Osteocyte (in vitro differentiated cells): ENCODE data around the gene SPACDR. TPM values are rescaled to one million over a fixed set of nuclear protein-coding genes. Genes with fewer than 3 reads are reported as not detected.

Source experiments
- DNase-seq: peaks from one replicate; pipeline ENCODE4 v3.0.0; 2021; ENCODE audit warnings: mixed read lengths; ENCODE audit not compliant: unreplicated experiment; ENCODE audit errors: extremely low spot score
- H3K27ac Mint-ChIP-seq: one replicate; pipeline ENCODE4 v1.8.0; 2021; ENCODE audit warnings: mild to moderate bottlenecking, mixed read lengths; ENCODE audit not compliant: unreplicated experiment
- H3K27me3 Mint-ChIP-seq: one replicate; pipeline ENCODE4 v1.8.0; 2021; ENCODE audit warnings: mixed read lengths; ENCODE audit not compliant: unreplicated experiment
- H3K36me3 Mint-ChIP-seq: one replicate; pipeline ENCODE4 v1.8.0; 2021; ENCODE audit warnings: mixed read lengths; ENCODE audit not compliant: unreplicated experiment
- H3K4me1 Mint-ChIP-seq: one replicate; pipeline ENCODE4 v1.8.0; 2021; ENCODE audit warnings: mixed read lengths; ENCODE audit not compliant: unreplicated experiment
- H3K4me3 Mint-ChIP-seq: one replicate; pipeline ENCODE4 v1.8.0; 2021; ENCODE audit warnings: mild to moderate bottlenecking, moderate library complexity, mixed read lengths; ENCODE audit not compliant: unreplicated experiment
- H3K9me3 Mint-ChIP-seq: one replicate; pipeline ENCODE4 v1.8.0; 2021; ENCODE audit warnings: mixed read lengths; ENCODE audit not compliant: unreplicated experiment
- total RNA-seq: library from RNA; stranded (reverse); gene quantifications from 2 replicates; pipeline ENCODE4 v1.2.1, GENCODE V29; 2021
- TF ChIP-seq, protein P1 (sequence below): fragments of 200-600 bp; sonication (generic); IDR thresholded peaks from 2 replicates; pipeline ENCODE4 v1.5.0; 2021; ENCODE audit warnings: antibody characterized with exemption, mild to moderate bottlenecking, moderate library complexity

The SPACDR gene
- total RNA-seq, 1 donor from 2014 or later = 0.46 TPM

DNA sequence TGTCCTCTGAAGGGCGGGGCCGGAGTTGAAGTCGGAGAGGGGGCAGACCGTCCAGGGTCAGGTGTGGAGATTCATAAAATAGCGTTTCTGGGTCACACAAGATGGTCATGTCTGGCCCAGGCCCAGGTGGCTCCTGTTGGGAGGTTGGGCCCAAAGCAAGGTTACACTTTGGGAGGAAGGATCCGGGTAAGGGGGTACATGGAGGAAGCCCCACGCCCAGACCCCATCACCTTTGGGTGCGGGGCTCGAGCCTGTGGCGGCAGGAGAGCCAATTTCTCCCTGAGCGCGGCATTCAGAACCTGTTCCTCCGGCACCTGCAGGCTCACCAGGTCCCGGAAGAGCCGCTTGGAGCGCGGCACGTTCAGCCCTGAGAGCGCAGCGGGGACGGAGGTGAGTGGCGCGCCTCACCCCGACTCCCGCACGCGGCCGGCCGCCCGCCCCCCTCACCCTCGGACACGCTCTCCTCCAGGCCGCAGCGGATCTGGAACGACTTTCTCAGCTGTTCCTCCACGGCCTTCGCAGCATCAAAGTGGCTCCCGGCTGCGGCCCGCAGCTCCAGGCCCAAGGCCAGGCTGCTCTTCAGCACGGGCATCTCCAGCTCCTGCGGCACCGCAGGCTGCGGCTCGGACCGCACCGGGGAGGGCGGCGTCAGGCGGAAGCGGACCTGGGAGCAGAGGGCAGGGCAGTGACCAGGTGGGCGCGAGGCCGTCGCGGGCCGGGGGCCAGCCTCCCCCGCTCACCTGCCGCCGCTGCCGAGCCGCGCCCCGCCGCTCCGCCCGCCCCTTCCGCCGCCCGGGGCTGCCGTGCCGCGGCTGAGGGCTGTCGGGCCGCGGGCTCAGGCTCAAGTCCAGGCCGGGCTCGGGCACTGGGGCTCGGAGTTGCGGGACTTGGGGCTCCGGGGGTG lies 28.4 kb downstream of the SPACDR start:
- Mint-ChIP-seq H3K4me1 (peaks cover 41% of the 10 kb centered on the region), H3K4me3 (peak overlapping the region; percentile 90), H3K27ac (peak overlapping the region; percentile 85), H3K36me3 (peaks cover 24% of the 10 kb centered on the region), H3K27me3 (no peaks in the 10 kb centered on the region), H3K9me3 (no peaks in the 10 kb centered on the region)
- TF ChIP-seq, protein P1, sequence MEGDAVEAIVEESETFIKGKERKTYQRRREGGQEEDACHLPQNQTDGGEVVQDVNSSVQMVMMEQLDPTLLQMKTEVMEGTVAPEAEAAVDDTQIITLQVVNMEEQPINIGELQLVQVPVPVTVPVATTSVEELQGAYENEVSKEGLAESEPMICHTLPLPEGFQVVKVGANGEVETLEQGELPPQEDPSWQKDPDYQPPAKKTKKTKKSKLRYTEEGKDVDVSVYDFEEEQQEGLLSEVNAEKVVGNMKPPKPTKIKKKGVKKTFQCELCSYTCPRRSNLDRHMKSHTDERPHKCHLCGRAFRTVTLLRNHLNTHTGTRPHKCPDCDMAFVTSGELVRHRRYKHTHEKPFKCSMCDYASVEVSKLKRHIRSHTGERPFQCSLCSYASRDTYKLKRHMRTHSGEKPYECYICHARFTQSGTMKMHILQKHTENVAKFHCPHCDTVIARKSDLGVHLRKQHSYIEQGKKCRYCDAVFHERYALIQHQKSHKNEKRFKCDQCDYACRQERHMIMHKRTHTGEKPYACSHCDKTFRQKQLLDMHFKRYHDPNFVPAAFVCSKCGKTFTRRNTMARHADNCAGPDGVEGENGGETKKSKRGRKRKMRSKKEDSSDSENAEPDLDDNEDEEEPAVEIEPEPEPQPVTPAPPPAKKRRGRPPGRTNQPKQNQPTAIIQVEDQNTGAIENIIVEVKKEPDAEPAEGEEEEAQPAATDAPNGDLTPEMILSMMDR = no peak
- no peak for DNase-seq

DNA sequence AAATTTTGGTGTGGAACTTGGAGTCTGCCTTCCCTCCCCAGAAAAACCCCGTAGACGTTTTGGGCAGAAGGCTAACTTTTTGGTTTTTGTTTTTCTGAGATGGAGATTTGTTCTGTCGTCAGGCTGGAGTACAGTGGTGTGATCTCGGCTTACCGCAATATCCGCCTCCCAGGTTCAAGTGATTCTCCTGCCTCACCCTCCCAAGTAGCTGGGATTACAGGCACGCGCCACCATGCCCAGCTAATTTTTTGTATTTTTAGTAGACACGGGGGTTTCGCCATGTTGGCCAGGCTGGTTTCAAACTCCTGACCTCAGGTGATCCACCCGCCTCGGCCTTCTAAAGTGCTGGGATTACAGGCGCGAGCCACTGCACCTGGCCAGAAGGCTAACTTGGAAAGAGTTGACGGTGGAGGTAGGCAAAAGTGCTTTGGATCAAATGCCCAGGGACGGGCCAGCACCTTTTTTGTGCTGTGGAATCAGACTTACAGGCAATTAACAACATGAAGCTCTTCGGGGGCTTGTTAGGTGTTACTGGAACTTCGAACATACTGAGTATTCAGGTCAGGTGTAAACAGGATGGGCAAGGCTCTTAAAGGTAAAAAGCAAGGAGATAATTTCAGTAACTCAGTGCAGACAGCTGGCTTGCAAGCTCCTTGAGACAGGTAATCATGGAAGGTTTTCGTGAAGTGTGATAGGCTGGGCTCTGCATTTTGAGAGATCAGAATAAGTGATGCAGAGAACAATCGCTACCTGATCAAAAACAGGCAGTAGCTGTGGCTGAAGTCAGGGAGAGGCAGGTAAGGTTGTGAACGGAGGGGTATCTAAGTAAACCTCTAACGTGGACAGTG lies 29.5 kb downstream of the SPACDR start:
- TF ChIP-seq, protein P1 = no peak
- Mint-ChIP-seq H3K4me1 (peaks cover 45% of the 10 kb centered on the region), H3K36me3 (peaks cover 26% of the 10 kb centered on the region), H3K4me3 (peak overlapping the region; percentile 77), H3K27ac (peak overlapping the region; percentile 85), H3K27me3 (no peaks in the 10 kb centered on the region), H3K9me3 (no peaks in the 10 kb centered on the region)
- no peak for DNase-seq

DNA sequence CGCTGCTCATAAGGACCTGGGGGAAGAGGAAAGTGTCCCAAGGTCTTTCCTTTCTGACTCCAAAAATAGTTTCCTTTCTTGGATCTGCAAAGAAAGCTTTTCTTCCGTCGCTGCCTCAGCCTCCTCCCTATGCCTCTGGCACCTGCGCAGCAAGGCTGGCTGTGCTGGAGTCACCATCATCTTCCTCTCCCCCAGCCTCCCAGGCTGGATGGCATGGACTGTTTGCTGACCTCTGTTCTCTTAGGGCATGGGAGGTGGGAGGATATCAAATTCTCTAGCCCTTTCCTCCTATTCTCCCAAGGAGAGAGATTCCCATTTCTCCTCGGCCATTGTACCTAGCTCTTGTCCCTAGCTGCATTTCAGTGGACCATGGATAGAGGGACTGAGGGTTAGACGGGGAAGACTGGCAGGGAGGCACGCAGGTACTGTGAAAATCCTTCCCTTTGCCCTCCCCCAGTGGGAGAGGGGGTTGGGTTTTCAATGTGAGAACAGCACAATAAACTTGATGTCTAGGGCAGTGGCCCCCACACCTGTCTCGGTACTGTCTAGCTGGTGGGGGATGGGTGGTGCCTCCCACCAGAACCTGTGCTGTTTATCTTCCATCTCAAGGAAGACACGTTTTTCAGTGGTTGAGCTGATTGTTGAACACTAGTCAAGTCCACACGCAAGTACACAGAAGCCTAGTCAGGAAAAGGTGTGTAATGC lies 30.3 kb downstream of the SPACDR start:
- H3K4me3 Mint-ChIP-seq = peak overlapping the region; percentile 77
- no peak for DNase-seq
- H3K36me3 Mint-ChIP-seq = peaks cover 27% of the 10 kb centered on the region
- no peaks in the 10 kb centered on the region for H3K9me3 Mint-ChIP-seq
- H3K27ac Mint-ChIP-seq = peak overlapping the region; percentile 35
- no peaks in the 10 kb centered on the region for H3K27me3 Mint-ChIP-seq
- H3K4me1 Mint-ChIP-seq = peaks cover 43% of the 10 kb centered on the region
- TF ChIP-seq, protein P1 = no peak

DNA sequence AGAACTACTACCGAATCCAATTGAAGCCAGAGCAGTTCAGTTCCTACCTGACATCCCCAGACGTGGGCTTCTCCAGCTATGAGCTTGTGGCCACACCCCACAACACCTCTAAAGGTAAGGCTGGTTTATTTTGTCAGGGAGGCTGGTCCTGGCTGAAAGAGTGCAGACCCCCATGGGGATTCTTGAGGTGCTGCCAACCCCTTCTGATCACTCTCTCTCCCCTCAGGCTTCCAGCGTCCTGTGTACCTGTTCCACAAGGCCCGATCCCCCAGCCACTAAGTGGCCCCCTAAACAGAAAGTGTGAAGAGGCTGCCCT lies 30.8 kb downstream of the SPACDR start:
- no peak overlapping the region for H3K4me3 Mint-ChIP-seq
- TF ChIP-seq, protein P1 = no peak

More for the DNA sequence above, 30.8 kb downstream of the SPACDR start:
- Mint-ChIP-seq H3K4me1 (peaks cover 43% of the 10 kb centered on the region), H3K27me3 (no peaks in the 10 kb centered on the region), H3K27ac (peak overlapping the region; percentile 18), H3K9me3 (no peaks in the 10 kb centered on the region), H3K36me3 (peaks cover 27% of the 10 kb centered on the region)
- DNase-seq = no peak
